ENCODE data around the gene VWF. TPM values are rescaled to one million over a fixed set of nuclear protein-coding genes. Genes with fewer than 3 reads are reported as not detected.
"Not testable (repeated sequence)": the region's sequence is repeated elsewhere in the genome, so short reads cannot be mapped to it uniquely, and the experiment has no call there.

Gene VWF
- total and polyA plus RNA-seq, 2 donors: 61.8 to 97.0 TPM

- no peak for DNase-seq (ENCODE audit: extremely low spot score)
- 81% methylated on average over 8 of the region's 8 CpGs for WGBS
- Histone ChIP-seq H3K4me1 (ENCODE audit: insufficient read depth) (no peaks in the 10 kb centered on the region), H3K36me3 (ENCODE audit: insufficient read depth) (no peaks in the 10 kb centered on the region), H3K27ac (ENCODE audit: low read depth) (no peak overlapping the region), H3K4me3 (ENCODE audit: low read depth, low read length) (no peak overlapping the region)
Observed at GRCh38 chr12:6032726-6033125, 91.7 kb downstream of the VWF start.

DNA sequence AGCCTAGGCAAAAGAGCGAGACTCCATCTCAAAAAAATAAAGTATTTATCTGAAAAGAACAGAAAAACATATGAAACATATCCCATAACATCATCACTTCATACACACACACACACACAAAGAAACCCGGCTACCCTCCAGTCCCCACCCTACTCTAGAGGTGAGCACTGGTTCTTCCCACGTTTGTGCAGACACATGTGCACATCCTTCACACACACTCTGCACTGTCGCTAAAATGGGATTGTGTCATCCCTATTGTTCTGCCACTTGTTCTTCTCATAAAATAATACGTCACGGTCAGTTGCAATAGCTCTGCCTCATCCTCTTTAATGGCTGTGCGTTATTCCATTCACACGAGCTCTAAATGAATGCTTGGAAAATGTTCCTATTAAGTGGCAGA, 93.5 kb downstream of the VWF start:
- no peak overlapping the region for H3K27ac ChIP-seq (ENCODE audit: low read depth)
- H3K36me3 ChIP-seq (ENCODE audit: insufficient read depth): no peaks in the 10 kb centered on the region
- no peaks in the 10 kb centered on the region for H3K4me1 ChIP-seq (ENCODE audit: insufficient read depth)
- H3K4me3 ChIP-seq (ENCODE audit: low read depth, low read length): no peak overlapping the region
- WGBS: 75% methylated on average over 8 of the region's 8 CpGs
- DNase-seq (ENCODE audit: extremely low spot score): no peak

GRCh38 chr12:6030081-6030480, 94.4 kb downstream of the VWF start:
- no peaks in the 10 kb centered on the region for H3K4me1 ChIP-seq (ENCODE audit: insufficient read depth)
- no peaks in the 10 kb centered on the region for H3K36me3 ChIP-seq (ENCODE audit: insufficient read depth)
- no peak for DNase-seq (ENCODE audit: extremely low spot score)
- WGBS: 70% methylated on average over 3 of the region's 3 CpGs
- H3K27ac ChIP-seq (ENCODE audit: low read depth): no peak overlapping the region
- no peak overlapping the region for H3K4me3 ChIP-seq (ENCODE audit: low read depth, low read length)

DNA sequence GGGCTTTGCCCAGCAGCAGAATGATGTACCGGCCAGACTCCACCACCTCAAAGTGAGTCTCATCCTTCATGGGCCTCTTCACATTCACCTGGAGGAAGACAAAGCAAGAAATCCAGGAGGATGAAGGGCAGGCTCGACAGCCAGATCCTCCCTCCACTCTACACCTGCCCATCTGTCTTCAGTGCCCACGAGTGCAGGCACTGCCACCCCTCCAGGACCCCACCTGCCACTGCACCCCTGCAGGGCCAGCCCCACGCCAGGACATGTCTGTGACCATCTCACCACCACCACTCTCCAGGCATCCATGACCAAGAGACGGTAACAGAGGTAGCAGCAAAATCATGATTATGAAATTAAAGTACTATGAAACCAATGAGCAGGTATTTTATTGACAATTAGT, 95.1 kb downstream of the VWF start:
- DNase-seq (ENCODE audit: extremely low spot score): no peak
- Histone ChIP-seq H3K4me1 (ENCODE audit: insufficient read depth) (no peaks in the 10 kb centered on the region), H3K4me3 (ENCODE audit: low read depth, low read length) (no peak overlapping the region), H3K36me3 (ENCODE audit: insufficient read depth) (no peaks in the 10 kb centered on the region), H3K27ac (ENCODE audit: low read depth) (no peak overlapping the region)
- WGBS: 89% methylated on average over 5 of the region's 5 CpGs

DNA sequence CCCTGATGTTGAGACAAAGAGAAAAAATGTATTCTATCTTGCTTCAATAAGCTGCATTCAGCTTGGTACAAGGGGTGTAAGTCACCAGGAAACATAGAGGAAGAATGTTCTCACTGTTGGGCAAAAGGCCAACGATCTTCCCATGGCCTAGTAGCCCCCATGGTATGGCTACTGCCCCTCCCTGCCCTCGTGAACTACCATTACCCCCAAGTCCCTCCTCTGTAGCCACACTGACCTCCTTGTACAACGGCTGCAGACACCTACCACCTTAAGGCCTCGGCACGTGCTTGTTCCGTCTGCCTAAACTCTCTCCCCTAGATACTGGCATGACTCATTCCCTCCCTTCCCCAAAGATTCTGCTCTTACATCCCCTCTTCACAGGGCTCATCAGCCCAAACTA, 97.5 kb downstream of the VWF start:
- no peak for DNase-seq (ENCODE audit: extremely low spot score)
- Histone ChIP-seq H3K4me3 (ENCODE audit: low read depth, low read length) (no peak overlapping the region), H3K36me3 (ENCODE audit: insufficient read depth) (no peaks in the 10 kb centered on the region), H3K27ac (ENCODE audit: low read depth) (no peak overlapping the region), H3K4me1 (ENCODE audit: insufficient read depth) (no peaks in the 10 kb centered on the region)
- 81% methylated on average over 6 of the region's 6 CpGs for WGBS

- WGBS: 78% methylated on average over 9 of the region's 9 CpGs
- H3K4me3 ChIP-seq (ENCODE audit: low read depth, low read length); H3K36me3 ChIP-seq (ENCODE audit: insufficient read depth); H3K4me1 ChIP-seq (ENCODE audit: insufficient read depth); H3K27ac ChIP-seq (ENCODE audit: low read depth); DNase-seq (ENCODE audit: extremely low spot score): not testable (repeated sequence)
Observed at GRCh38 chr12:6025703-6026298, 98.7 kb downstream of the VWF start.

GRCh38 chr12:6024066-6024465, 100.4 kb downstream of the VWF start:
- not testable (repeated sequence) for H3K4me3 ChIP-seq (ENCODE audit: low read depth, low read length); H3K36me3 ChIP-seq (ENCODE audit: insufficient read depth); H3K27ac ChIP-seq (ENCODE audit: low read depth); DNase-seq (ENCODE audit: extremely low spot score); H3K4me1 ChIP-seq (ENCODE audit: insufficient read depth)
- WGBS: 66% methylated on average over 2 of the region's 2 CpGs

DNA sequence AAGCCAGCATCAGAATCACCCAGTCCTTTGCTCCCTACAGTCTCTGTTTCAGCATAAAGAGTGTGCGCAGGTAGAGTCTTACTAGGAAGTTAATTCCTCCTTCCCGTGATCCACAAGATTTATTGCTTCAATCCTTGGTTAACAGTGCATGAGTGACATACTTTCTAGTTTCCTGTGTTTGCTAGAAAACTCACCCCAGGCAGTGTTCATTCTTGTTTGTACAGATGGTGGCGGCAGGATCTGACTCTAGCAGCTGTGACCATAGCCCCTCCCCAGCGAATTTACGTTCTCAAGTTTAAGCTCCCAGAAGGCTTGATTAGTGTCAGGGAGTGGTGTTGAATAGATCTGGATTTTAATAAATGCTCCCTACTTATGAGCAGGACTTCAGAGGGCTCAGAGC, 103.5 kb downstream of the VWF start:
- Histone ChIP-seq H3K27ac (ENCODE audit: low read depth) (no peak overlapping the region), H3K36me3 (ENCODE audit: insufficient read depth) (no peaks in the 10 kb centered on the region), H3K4me3 (ENCODE audit: low read depth, low read length) (no peak overlapping the region), H3K4me1 (ENCODE audit: insufficient read depth) (no peaks in the 10 kb centered on the region)
- 51% methylated on average over 5 of the region's 5 CpGs for WGBS
- DNase-seq (ENCODE audit: extremely low spot score): no peak

DNA sequence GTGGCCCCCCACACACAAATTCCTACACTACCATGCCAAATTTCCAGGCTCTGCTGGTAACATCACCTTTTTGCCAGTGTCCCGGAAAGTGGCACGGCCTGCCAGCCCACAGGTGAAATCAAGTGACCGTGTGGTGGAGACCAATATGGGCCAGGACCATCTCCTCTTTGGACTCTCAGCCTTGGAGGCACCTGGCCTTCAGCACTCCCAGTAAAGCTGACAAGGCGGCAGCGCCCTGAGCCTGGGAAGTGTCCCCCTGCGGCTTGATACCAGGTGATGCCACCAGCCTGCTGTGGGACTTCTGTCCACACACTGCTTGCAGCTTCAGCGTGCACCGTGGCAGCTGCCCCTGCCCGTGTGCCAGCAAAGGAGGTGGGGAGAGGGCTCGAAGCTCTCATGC, 104.0 kb downstream of the VWF start:
- DNase-seq (ENCODE audit: extremely low spot score); H3K4me1 ChIP-seq (ENCODE audit: insufficient read depth); H3K36me3 ChIP-seq (ENCODE audit: insufficient read depth); H3K4me3 ChIP-seq (ENCODE audit: low read depth, low read length); H3K27ac ChIP-seq (ENCODE audit: low read depth): not testable (repeated sequence)
- 85% methylated on average over 10 of the region's 10 CpGs for WGBS

GRCh38 chr12:6019256-6019655, 105.2 kb downstream of the VWF start:
- 97% methylated on average over 24 of the region's 24 CpGs for WGBS
- not testable (repeated sequence) for H3K36me3 ChIP-seq (ENCODE audit: insufficient read depth); DNase-seq (ENCODE audit: extremely low spot score); H3K4me1 ChIP-seq (ENCODE audit: insufficient read depth); H3K4me3 ChIP-seq (ENCODE audit: low read depth, low read length); H3K27ac ChIP-seq (ENCODE audit: low read depth)

DNA sequence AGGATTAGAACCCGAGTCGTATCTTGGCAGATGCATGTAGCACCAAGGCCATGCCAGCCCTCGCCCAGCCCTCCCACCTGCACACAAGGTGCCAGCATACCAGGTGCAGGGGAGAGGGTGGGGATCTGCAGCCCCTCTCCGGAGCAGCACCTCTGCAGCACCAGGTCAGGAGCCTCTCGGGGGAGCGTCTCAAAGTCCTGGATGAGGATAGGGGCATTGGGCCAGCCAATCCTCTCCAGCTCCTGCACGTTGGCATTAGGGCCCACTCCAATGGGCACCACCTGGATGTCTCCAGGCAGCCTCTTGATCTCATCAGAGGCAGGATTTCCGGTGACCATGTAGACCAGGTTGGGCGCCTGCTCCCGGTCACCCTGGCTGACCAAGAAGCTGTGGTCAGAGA, 106.2 kb downstream of the VWF start:
- Histone ChIP-seq H3K4me1 (ENCODE audit: insufficient read depth) (no peaks in the 10 kb centered on the region), H3K4me3 (ENCODE audit: low read depth, low read length) (no peak overlapping the region), H3K36me3 (ENCODE audit: insufficient read depth) (no peaks in the 10 kb centered on the region), H3K27ac (ENCODE audit: low read depth) (no peak overlapping the region)
- WGBS: 92% methylated on average over 10 of the region's 10 CpGs
- DNase-seq (ENCODE audit: extremely low spot score): no peak

DNA sequence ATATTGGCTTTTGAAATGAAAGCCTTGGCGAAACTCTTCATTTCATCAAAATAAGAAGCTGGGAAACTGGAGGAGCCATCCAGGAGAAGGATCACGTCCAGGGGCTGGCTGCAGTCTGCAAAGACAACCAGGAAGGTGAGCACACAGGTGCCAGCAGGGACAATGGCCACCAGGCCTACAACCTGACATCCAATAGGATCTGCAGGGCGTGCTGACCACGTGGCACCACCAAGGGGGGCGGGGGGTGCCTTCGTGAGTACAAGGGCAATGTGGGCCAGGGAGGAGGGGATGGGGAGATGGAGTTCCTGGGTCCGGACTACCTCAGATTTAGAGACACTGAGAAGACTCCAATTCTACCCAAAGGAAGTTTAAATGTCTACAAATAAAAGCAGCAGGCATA, 107.7 kb downstream of the VWF start:
- WGBS: 81% methylated on average over 7 of the region's 7 CpGs
- Histone ChIP-seq H3K27ac (ENCODE audit: low read depth) (no peak overlapping the region), H3K36me3 (ENCODE audit: insufficient read depth) (no peaks in the 10 kb centered on the region), H3K4me1 (ENCODE audit: insufficient read depth) (no peaks in the 10 kb centered on the region), H3K4me3 (ENCODE audit: low read depth, low read length) (no peak overlapping the region)
- no peak for DNase-seq (ENCODE audit: extremely low spot score)

- H3K27ac ChIP-seq (ENCODE audit: low read depth); H3K36me3 ChIP-seq (ENCODE audit: insufficient read depth); DNase-seq (ENCODE audit: extremely low spot score); H3K4me1 ChIP-seq (ENCODE audit: insufficient read depth); H3K4me3 ChIP-seq (ENCODE audit: low read depth, low read length): not testable (repeated sequence)
- WGBS: 94% methylated on average over 12 of the region's 12 CpGs
Observed at GRCh38 chr12:6016004-6016403, 108.5 kb downstream of the VWF start.

DNA sequence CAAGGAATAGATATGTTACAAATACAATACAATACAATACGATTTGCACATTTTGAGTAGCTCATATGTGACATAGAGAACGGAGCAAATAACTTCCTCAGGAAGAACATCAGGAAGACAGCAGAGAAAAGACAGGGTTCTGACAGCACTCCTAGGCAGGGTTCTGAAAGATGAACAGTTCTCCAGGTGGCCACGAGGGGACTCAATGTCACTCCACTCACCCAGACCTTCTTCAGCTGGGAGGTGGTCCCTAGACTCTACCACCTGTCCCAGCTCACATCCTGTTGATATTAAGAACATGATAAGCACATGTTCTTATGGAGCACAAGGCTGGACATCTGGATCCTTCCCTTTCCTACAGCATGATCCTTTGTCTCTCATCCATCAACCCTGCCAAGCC, 109.2 kb downstream of the VWF start:
- not testable (repeated sequence) for H3K4me1 ChIP-seq (ENCODE audit: insufficient read depth); H3K27ac ChIP-seq (ENCODE audit: low read depth); H3K4me3 ChIP-seq (ENCODE audit: low read depth, low read length); H3K36me3 ChIP-seq (ENCODE audit: insufficient read depth); DNase-seq (ENCODE audit: extremely low spot score)
- 45% methylated on average over 3 of the region's 3 CpGs for WGBS
